NCI-H2196 (cell line): ENCODE data around the gene SPIB.
"Not testable (repeated sequence)": the region's sequence is repeated elsewhere in the genome, so short reads cannot be mapped to it uniquely, and the experiment has no call there.

Experiments used
- DNase-seq: peaks from one replicate; lab custom pipeline; 2025; ENCODE audit not compliant: unreplicated experiment; lab: John Stamatoyannopoulos, UW

Gene SPIB

GRCh38 chr19:50465000-50465399 is 46.3 kb downstream of the SPIB start:
- DNase-seq, result no peak

- peak; percentile 76 for DNase-seq
Measured at GRCh38 chr19:50465986-50466705, 47.4 kb downstream of the SPIB start.

- no peak for DNase-seq
Measured at GRCh38 chr19:50466706-50467039, 47.9 kb downstream of the SPIB start.

- DNase-seq, result no peak
Measured at GRCh38 chr19:50467566-50467965, 48.8 kb downstream of the SPIB start.

GRCh38 chr19:50468818-50469217 is 50.1 kb downstream of the SPIB start:
- no peak for DNase-seq

- DNase-seq, result not testable (repeated sequence)
Measured at GRCh38 chr19:50473336-50473735, 54.6 kb downstream of the SPIB start.

- no peak for DNase-seq
Measured at GRCh38 chr19:50475101-50475568, 56.4 kb downstream of the SPIB start.

- DNase-seq, result no peak
Measured at GRCh38 chr19:50475736-50476223, 57.0 kb downstream of the SPIB start.

GRCh38 chr19:50476224-50476906 is 57.6 kb downstream of the SPIB start, which contains the start of the genes EMC10 and GARIN5A:
EMC10 (plus strand) TSS chr19:50476507; CDS start chr19:50476545, 38 bp downstream.
GARIN5A (minus strand) TSS chr19:50476848; CDS start chr19:50476388, 460 bp downstream.
- peak; percentile 95 for DNase-seq

- DNase-seq, result no peak
Measured at GRCh38 chr19:50476907-50477238, 58.1 kb downstream of the SPIB start.

GRCh38 chr19:50477751-50478515 is 59.2 kb downstream of the SPIB start:
- DNase-seq, result no peak

GRCh38 chr19:50478901-50479715 is 60.4 kb downstream of the SPIB start:
- peak; percentile 5 for DNase-seq

GRCh38 chr19:50479761-50480251 is 61.1 kb downstream of the SPIB start:
- DNase-seq, result no peak

- DNase-seq, result no peak
Measured at GRCh38 chr19:50480281-50481111, 61.8 kb downstream of the SPIB start.
